Fibroblast of villous mesenchyme (primary cell): Measurements from ENCODE around the gene AGA. TPM values are rescaled to one million over a fixed set of nuclear protein-coding genes. Genes with fewer than 3 reads are reported as not detected.

Source experiments
- DNase-seq: peaks from one replicate; pipeline ENCODE4 v3.0.0-alpha.2; 2010; ENCODE audit warnings: low read depth
- H3K4me3 ChIP-seq: 2 replicates; pipeline ENCODE4 v1.5.1; 2011; ENCODE audit warnings: low read depth, mild to moderate bottlenecking, low read length
- total RNA-seq: library from RNA; depleted of rRNA; stranded (reverse); fragments of >200 nt; gene quantifications from 2 replicates; pipeline ENCODE4 v1.2.3, GENCODE V29; 2012
- TF ChIP-seq, protein P1 (sequence below): IDR thresholded peaks from 2 replicates; pipeline ENCODE4 v1.5.1; 2012; ENCODE audit warnings: low read depth, mild to moderate bottlenecking, low read length; ENCODE audit not compliant: insufficient read depth

AGA gene
- total RNA-seq, 1 donor, result 26.3 TPM

DNA sequence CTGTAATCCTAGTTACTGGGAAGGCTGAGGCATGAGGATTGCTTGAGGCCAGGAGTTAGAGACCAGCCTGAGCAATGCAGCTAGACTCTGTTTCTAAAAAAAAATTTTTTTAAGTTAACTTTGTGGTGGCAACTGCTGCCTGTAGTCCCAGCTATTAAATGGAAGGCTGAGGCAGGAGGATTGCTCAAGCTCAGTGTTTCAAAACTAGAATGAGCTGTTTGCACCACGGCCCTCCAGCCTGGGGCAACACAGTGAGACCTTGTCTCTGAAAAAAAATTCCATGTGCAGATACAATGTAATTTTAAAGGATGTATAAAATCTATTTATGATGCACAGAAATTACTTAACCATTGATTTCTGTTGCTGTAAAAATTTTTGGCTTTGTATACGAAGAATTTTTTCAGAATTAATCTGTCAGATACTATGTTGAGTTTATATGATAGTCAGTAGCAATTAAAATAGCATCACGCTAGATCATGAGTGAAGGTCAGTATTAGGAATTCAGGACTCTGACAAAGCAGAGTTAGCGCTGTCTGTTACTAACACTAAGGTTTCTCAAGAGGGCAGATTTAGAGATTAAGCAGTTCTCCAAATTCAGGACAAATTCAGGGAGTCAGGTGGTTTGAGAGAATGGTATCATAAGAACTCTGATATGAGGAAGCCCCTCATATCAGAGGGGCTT lies 8.3 kb upstream of the AGA start:
- DNase-seq, result peak; percentile 74
- H3K4me3 ChIP-seq, result no peak overlapping the region
- TF ChIP-seq, protein P1, sequence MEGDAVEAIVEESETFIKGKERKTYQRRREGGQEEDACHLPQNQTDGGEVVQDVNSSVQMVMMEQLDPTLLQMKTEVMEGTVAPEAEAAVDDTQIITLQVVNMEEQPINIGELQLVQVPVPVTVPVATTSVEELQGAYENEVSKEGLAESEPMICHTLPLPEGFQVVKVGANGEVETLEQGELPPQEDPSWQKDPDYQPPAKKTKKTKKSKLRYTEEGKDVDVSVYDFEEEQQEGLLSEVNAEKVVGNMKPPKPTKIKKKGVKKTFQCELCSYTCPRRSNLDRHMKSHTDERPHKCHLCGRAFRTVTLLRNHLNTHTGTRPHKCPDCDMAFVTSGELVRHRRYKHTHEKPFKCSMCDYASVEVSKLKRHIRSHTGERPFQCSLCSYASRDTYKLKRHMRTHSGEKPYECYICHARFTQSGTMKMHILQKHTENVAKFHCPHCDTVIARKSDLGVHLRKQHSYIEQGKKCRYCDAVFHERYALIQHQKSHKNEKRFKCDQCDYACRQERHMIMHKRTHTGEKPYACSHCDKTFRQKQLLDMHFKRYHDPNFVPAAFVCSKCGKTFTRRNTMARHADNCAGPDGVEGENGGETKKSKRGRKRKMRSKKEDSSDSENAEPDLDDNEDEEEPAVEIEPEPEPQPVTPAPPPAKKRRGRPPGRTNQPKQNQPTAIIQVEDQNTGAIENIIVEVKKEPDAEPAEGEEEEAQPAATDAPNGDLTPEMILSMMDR, result no peak

DNA sequence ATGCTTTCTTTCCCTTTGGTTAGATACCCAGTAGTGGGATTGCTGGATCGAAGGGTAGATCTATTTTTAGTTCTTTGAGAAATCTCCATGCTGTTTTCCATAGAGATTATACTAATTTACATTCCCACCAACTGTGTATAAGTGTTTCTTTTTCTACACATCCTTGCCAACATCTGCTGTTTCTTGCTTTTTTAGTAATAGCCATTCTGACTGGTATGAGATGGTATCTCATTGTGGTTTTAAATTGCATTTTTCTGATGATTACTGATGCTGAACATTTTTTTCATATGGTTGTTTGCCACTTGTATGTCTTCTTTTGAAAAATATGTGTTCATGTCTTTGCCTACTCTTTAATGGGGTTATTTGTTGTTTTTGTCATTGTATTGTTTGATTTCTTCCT lies 6.6 kb upstream of the AGA start:
- TF ChIP-seq, protein P1, result no peak
- peak; percentile 81 for DNase-seq
- H3K4me3 ChIP-seq, result no peak overlapping the region

DNA sequence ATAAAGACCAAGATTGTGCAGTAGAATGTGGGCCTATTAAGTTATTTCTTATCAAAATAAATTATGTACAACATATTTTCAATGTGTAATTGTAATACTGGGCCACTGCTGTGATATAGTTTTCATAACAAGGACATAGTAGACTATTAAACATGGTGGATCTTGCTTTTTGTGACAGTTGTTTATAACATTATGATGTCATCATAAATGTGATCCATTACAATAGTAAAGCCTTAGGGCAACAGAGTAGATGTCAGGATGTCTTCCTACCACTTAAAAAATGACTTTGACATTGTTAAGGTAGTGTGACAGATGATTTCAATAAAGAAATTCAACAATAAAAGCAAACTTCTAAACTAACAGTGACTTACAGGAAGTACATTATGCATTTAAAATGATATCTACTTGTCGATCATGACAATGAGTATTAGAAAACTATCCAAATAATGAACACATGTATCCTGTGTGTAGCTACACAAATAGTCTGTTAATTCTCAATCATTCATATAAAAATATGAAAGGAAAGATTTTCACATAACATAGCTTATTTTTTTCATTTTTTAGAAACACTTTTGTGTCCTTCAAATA lies 5.3 kb upstream of the AGA start:
- DNase-seq, result no peak
- TF ChIP-seq, protein P1, result no peak
- H3K4me3 ChIP-seq, result no peak overlapping the region

DNA sequence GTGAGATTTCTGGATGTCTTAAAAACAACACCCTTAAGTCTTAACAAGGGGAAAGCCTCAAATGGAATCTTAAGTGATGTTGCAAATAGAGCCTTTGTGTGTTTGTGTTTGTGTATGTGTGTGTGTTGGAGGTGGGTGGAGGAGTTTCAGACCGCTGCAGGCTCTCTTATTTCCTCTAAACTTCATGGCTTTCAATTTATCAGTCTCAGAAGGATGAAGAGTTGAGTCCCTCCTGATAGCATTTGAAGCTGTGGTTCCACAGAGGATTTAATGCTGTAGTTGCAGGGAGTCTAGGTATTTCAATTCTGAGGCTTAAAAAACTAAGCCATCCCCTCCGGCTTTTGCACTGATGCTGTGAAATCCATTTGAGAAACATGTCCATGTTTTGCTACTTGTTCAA lies 4.3 kb upstream of the AGA start:
- TF ChIP-seq, protein P1, result no peak
- no peak for DNase-seq
- H3K4me3 ChIP-seq, result no peak overlapping the region

DNA sequence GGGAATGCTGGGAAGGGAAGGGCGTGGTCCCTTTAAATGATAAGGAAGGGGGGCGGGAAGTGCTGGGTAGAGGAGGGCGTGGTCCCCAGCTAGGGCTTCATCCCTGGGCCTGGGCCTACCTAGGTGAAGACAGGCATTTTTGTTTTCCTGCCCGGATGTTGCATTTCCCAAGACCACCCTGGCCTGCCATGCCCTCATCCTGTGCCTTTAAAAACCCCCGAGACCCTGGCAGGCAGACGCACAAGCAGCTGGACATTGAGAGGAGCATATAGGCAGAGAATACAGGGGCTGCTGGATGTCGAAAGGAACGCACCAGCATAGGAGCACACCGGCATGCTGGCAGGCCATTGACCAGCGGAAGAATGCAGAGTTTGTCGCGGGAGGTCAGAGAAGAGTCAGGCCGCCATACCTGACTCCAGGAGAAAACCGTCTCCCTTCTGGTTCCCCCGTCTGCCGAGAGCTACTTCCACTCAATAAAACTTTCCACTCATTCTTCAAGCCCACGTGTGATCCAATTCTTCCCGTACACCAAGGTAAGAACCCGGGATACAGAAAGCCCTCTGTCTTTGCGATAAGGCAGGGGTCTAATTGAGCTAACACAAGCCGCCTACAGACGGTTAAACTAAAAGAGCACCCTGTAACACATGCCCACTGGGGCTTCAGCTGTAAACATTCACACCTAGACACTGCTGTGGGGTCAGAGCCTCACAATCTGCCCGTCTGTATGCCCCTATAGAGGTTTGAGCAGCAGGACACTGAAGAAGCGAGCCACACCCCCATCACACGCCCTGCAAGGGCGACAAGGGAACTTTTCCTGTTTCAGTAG lies 2.9 kb upstream of the AGA start:
- TF ChIP-seq, protein P1, result no peak
- DNase-seq, result no peak
- no peak overlapping the region for H3K4me3 ChIP-seq

DNA sequence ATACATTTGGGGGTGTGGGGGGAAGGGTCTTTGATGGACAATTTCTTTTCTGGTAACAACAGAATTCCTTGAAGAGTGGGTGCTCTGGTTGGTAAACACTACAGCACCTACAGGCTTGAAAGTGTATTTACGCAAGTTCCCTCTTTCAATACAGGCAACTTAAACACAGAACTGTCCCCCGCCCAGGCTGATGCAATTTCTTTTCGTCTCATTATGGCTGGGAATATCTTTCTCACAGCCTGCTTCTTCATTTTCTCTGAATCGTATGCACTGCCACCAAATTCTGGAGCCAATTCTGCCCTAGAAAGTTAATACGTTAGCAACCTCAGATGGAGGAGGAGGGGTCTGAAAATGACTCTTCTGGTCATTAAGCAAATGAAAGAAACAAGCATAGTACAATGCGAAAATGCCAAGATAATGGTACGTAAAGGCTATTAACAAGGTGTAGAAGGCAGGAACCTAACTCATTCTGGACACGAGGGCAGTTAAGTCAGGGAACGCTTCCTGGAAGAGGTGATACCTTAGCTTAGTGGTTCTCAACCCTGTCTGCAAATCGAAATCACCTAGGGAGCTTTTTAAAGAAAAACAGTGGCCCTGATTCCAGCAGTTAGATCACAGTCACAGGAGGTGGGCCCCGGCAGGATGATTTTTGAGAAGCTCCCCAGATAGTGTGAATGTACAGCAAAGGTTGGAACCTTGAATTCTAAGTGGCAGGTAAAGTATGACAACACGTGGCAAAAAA lies 1.0 kb downstream of the AGA start:
- H3K4me3 ChIP-seq, result peak overlapping the region; percentile 82
- TF ChIP-seq, protein P1, result no peak
- DNase-seq, result peak; percentile 59
